Glutamatergic neuron (in vitro differentiated cells): ENCODE data around the gene VAMP3. TPM values are rescaled to one million over a fixed set of nuclear protein-coding genes. Genes with fewer than 3 reads are reported as not detected.
A peak's percentile ranks its signal among the peaks of the same experiment; 100 is the strongest.

Source experiments
- DNase-seq: peaks from one replicate; pipeline ENCODE4 v3.0.0; 2022
- H3K27ac Mint-ChIP-seq: one replicate; pipeline ENCODE4 v1.8.0; 2020; ENCODE audit warnings: mild to moderate bottlenecking, mixed read lengths, inconsistent platforms; ENCODE audit not compliant: unreplicated experiment
- H3K27me3 Mint-ChIP-seq: one replicate; pipeline ENCODE4 v1.8.0; 2020; ENCODE audit warnings: mild to moderate bottlenecking, moderate library complexity, mixed read lengths, inconsistent platforms; ENCODE audit not compliant: unreplicated experiment
- H3K36me3 Mint-ChIP-seq: one replicate; pipeline ENCODE4 v1.8.0; 2020; ENCODE audit warnings: mild to moderate bottlenecking, mixed read lengths, inconsistent platforms; ENCODE audit not compliant: unreplicated experiment
- H3K4me1 Mint-ChIP-seq: one replicate; pipeline ENCODE4 v1.8.0; 2020; ENCODE audit warnings: mild to moderate bottlenecking, low read depth, mixed read lengths, inconsistent platforms; ENCODE audit not compliant: unreplicated experiment
- H3K4me3 Mint-ChIP-seq: one replicate; pipeline ENCODE4 v1.8.0; 2020; ENCODE audit warnings: mild to moderate bottlenecking, mixed read lengths, inconsistent platforms; ENCODE audit not compliant: unreplicated experiment
- H3K9me3 Mint-ChIP-seq: one replicate; pipeline ENCODE4 v1.8.0; 2020; ENCODE audit warnings: mild to moderate bottlenecking, moderate library complexity, mixed read lengths, inconsistent platforms; ENCODE audit not compliant: unreplicated experiment
- CTCF ChIP-seq: fragments of 200-600 bp; sonication (generic); IDR thresholded peaks from one replicate; pipeline ENCODE4 v1.5.0; 2021; ENCODE audit not compliant: partially characterized antibody, unreplicated experiment
- long read RNA-seq: library from polyadenylated mRNA; unstranded; transcript quantifications from one replicate; pipeline ENCODE4 v2.0.0, GENCODE V29; 2020; ENCODE audit not compliant: unreplicated experiment
- total RNA-seq: library from RNA; stranded (reverse); fragmentation: NEBNext Ultra II Directional; extraction: Animal tissue kit (Norgen Biotek cat#: 25700); gene quantifications from one replicate; pipeline ENCODE4 v1.2.1, GENCODE V29; 2021; ENCODE audit not compliant: unreplicated experiment

VAMP3 gene
- total RNA-seq, result 21.3 TPM
- long read RNA-seq, transcript VAMP3-201 (5 exons, 2,205 nt), result major isoform, 10 of 11 reads
- long read RNA-seq, partial matches to known transcripts, result 0 of 11 reads
- long read RNA-seq, other reads (novel, unspliced or antisense), result 1 of 11 reads

GRCh38 chr1:7770997-7771822 is at the start of gene VAMP3:
Gene VAMP3, plus strand, starts transcription at chr1:7771296. Its CDS starts 88 bp downstream, at chr1:7771384.
- peaks cover 6% of the 10 kb centered on the region for H3K27me3 Mint-ChIP-seq
- peak within 1 kb of the TSS; percentile 94 for H3K27ac Mint-ChIP-seq

GRCh38 chr1:7721940-7722669 is 49.0 kb upstream of the VAMP3 start:
- H3K4me1 Mint-ChIP-seq, result no peaks in the 10 kb centered on the region
- H3K36me3 Mint-ChIP-seq, result no peaks in the 10 kb centered on the region
- TF ChIP-seq CTCF, result no peak
- no peak for DNase-seq
- H3K27ac Mint-ChIP-seq, result no peak overlapping the region
- no peaks in the 10 kb centered on the region for H3K9me3 Mint-ChIP-seq
- peaks cover 6% of the 10 kb centered on the region for H3K27me3 Mint-ChIP-seq
- no peak overlapping the region for H3K4me3 Mint-ChIP-seq

More at GRCh38 chr1:7770997-7771822, at the start of gene VAMP3:
- no peaks in the 10 kb centered on the region for H3K36me3 Mint-ChIP-seq
- peak within 1 kb of the TSS; percentile 93 for H3K4me3 Mint-ChIP-seq
- peaks cover 13% of the 10 kb centered on the region for H3K4me1 Mint-ChIP-seq
- no peak for TF ChIP-seq CTCF
- peaks cover 2% of the 10 kb centered on the region for H3K9me3 Mint-ChIP-seq
- DNase-seq, result peak; percentile 97

GRCh38 chr1:7722670-7723012 is 48.5 kb upstream of the VAMP3 start:
- H3K27me3 Mint-ChIP-seq, result peaks cover 6% of the 10 kb centered on the region
- no peak overlapping the region for H3K27ac Mint-ChIP-seq

GRCh38 chr1:7726623-7727022 is 44.5 kb upstream of the VAMP3 start:
- Mint-ChIP-seq H3K36me3 (no peaks in the 10 kb centered on the region), H3K27ac (no peak overlapping the region), H3K9me3 (peaks cover 3% of the 10 kb centered on the region), H3K4me3 (no peak overlapping the region), H3K27me3 (peaks cover 2% of the 10 kb centered on the region), H3K4me1 (peaks cover 6% of the 10 kb centered on the region)
- DNase-seq, result no peak
- TF ChIP-seq CTCF, result no peak

More at GRCh38 chr1:7722670-7723012, 48.5 kb upstream of the VAMP3 start:
- Mint-ChIP-seq H3K9me3 (no peaks in the 10 kb centered on the region), H3K4me1 (no peaks in the 10 kb centered on the region), H3K4me3 (no peak overlapping the region), H3K36me3 (no peaks in the 10 kb centered on the region)
- no peak for DNase-seq
- no peak for TF ChIP-seq CTCF
